ENCODE measurements around the gene KRR1. TPM values are rescaled to one million over a fixed set of nuclear protein-coding genes. Genes with fewer than 3 reads are reported as not detected.
A peak's percentile ranks its signal among the peaks of the same experiment; 100 is the strongest.

The KRR1 gene
- total and polyA plus RNA-seq, 2 experiments from 2014 or later, result 55.7 to 120 TPM

- H3K27me3 ChIP-seq (ENCODE audit: insufficient read depth), result no peaks in the 10 kb centered on the region
- no peak for DNase-seq (ENCODE audit: low spot score)
- peaks cover 14% of the 10 kb centered on the region; the same call in 1 of the 2 replicates for H3K9me2 ChIP-seq (ENCODE audit: insufficient read depth)
- Mint-ChIP-seq H3K4me3 (no peak overlapping the region), H3K36me3 (ENCODE audit: low read depth) (peaks cover 7% of the 10 kb centered on the region), H3K9me3 (peaks cover 20% of the 10 kb centered on the region), H3K4me1 (no peaks in the 10 kb centered on the region; the same call in 2 of the 3 replicates), H3K27ac (no peak overlapping the region), H3K27me3 (ENCODE audit: insufficient read depth, low read depth, poor library complexity) (peaks cover 3% of the 10 kb centered on the region)
- no peak overlapping the region for H3K4me2 ChIP-seq
- no peak overlapping the region for H3K4me3 ChIP-seq
- ATAC-seq, result no peak
- no peak overlapping the region for H3K27ac ChIP-seq (ENCODE audit: low read depth)
- H4K20me1 ChIP-seq (replicated peaks; ENCODE audit: insufficient read depth), result no peaks in the 10 kb centered on the region
- H3K36me3 ChIP-seq (ENCODE audit: insufficient read depth), result no peaks in the 10 kb centered on the region
- H3K79me2 ChIP-seq (replicated peaks; ENCODE audit: insufficient read depth), result no peaks in the 10 kb centered on the region
- no peak for TF ChIP-seq ZNF331 (CRISPR knock-in tag; IDR thresholded peaks at IDR 0.05; ENCODE audit: low read depth)
- TF ChIP-seq ZNF114 (CRISPR knock-in tag; IDR thresholded peaks at IDR 0.05), result no peak
- no peak for TF ChIP-seq JUNB (IDR thresholded peaks at IDR 0.05; ENCODE audit: unreplicated experiment)
- TF ChIP-seq POLR2AphosphoS5 (IDR thresholded peaks at IDR 0.05; ENCODE audit: low read depth), result no peak
- no peak for TF ChIP-seq CREB1 (CRISPR knock-in tag; IDR thresholded peaks at IDR 0.05; ENCODE audit: low read depth)
- no peak for TF ChIP-seq STAT1 (IDR thresholded peaks at IDR 0.05; ENCODE audit: unreplicated experiment)
- TF ChIP-seq EZH2 (IDR thresholded peaks at IDR 0.05; ENCODE audit: low read depth, unreplicated experiment), result no peak
- no peak for TF ChIP-seq NANOG (IDR thresholded peaks at IDR 0.05; ENCODE audit: borderline replicate concordance)
- TF ChIP-seq ZNF462 (CRISPR knock-in tag; IDR thresholded peaks at IDR 0.05), result no peak
- no peak for TF ChIP-seq REST (IDR thresholded peaks at IDR 0.05; ENCODE audit: unreplicated experiment)
- no peak for TF ChIP-seq EZH2phosphoT487 (IDR thresholded peaks at IDR 0.05; ENCODE audit: unreplicated experiment)
- no peaks in the 10 kb centered on the region for H3K4me1 ChIP-seq (ENCODE audit: insufficient read depth)
- H2AFZ ChIP-seq, result peak overlapping the region; percentile 69
- H3F3A ChIP-seq (replicated peaks; ENCODE audit: low read depth), result no peaks in the 10 kb centered on the region
These were observed 66.8 kb downstream of the KRR1 start for GRCh38 chr12:75444429-75445136.
